Measurements from ENCODE around the gene FAM110D. TPM values are rescaled to one million over a fixed set of nuclear protein-coding genes. Genes with fewer than 3 reads are reported as not detected.

Gene FAM110D
- 0.05 TPM for polyA plus RNA-seq (2013, experiment 1 of 2; ENCODE audit: insufficient read length)
- 0.06 TPM for polyA plus RNA-seq (2013, experiment 2 of 2; ENCODE audit: insufficient read length)

GRCh38 chr1:26158908-26159742, at the start of gene FAM110D:
FAM110D (plus strand) TSS chr1:26159079; CDS start chr1:26161292, 2,213 bp downstream.
- DNase-seq: no peak

- no peak for DNase-seq
Observed at GRCh38 chr1:26109229-26110164, 49.4 kb upstream of the FAM110D start.

- peak; percentile 66 for DNase-seq
Observed at GRCh38 chr1:26110731-26111529, 47.9 kb upstream of the FAM110D start.

GRCh38 chr1:26111530-26112406, 47.1 kb upstream of the FAM110D start, which contains the start of gene PDIK1L:
PDIK1L (plus strand) TSS chr1:26111824; CDS start chr1:26114309, 2,485 bp downstream.
- DNase-seq: peak; percentile 96

GRCh38 chr1:26112407-26112775, 46.5 kb upstream of the FAM110D start:
- no peak for DNase-seq

- no peak for DNase-seq
Observed at GRCh38 chr1:26114165-26114927, 44.5 kb upstream of the FAM110D start.

- DNase-seq: no peak
Observed at GRCh38 chr1:26119892-26120608, 38.8 kb upstream of the FAM110D start.

- no peak for DNase-seq
Observed at GRCh38 chr1:26121854-26122773, 36.8 kb upstream of the FAM110D start.

- no peak for DNase-seq
Observed at GRCh38 chr1:26122988-26123973, 35.6 kb upstream of the FAM110D start.

GRCh38 chr1:26124418-26125331, 34.2 kb upstream of the FAM110D start:
- no peak for DNase-seq

- no peak for DNase-seq
Observed at GRCh38 chr1:26125382-26125781, 33.5 kb upstream of the FAM110D start.

GRCh38 chr1:26125946-26126320, 32.9 kb upstream of the FAM110D start:
- DNase-seq: no peak

GRCh38 chr1:26126321-26127084, 32.4 kb upstream of the FAM110D start:
- no peak for DNase-seq

GRCh38 chr1:26127235-26128163, 31.4 kb upstream of the FAM110D start:
- DNase-seq: no peak
